ENCODE results near the gene SCG3. TPM values are rescaled to one million over a fixed set of nuclear protein-coding genes. Genes with fewer than 3 reads are reported as not detected.
A peak's percentile ranks its signal among the peaks of the same experiment; 100 is the strongest.

Gene SCG3
- total RNA-seq, 1 donor from 2014 or later, result 1.8 TPM

- Histone ChIP-seq H3K79me2 (ENCODE audit: insufficient read depth, low read length) (no peaks in the 10 kb centered on the region), H3K4me3 (ENCODE audit: insufficient read depth, low read depth, low read length) (no peak overlapping the region), H3K4me1 (ENCODE audit: insufficient read depth, low read length) (peaks cover 16% of the 10 kb centered on the region), H2AFZ (ENCODE audit: low read depth, low read length) (no peak overlapping the region), H3K9me3 (ENCODE audit: insufficient read depth, low read depth, low read length) (no peaks in the 10 kb centered on the region), H3K9ac (ENCODE audit: low read length) (no peak overlapping the region), H3K27ac (ENCODE audit: low read depth, low read length) (no peak overlapping the region), H3K27me3 (ENCODE audit: insufficient read depth, low read length) (no peaks in the 10 kb centered on the region), H3K4me2 (ENCODE audit: low read length) (peak overlapping the region; percentile 19), H4K20me1 (ENCODE audit: insufficient read depth, low read length) (peaks cover 10% of the 10 kb centered on the region), H3K36me3 (ENCODE audit: insufficient read depth, low read length) (no peaks in the 10 kb centered on the region)
- peak; percentile 81 for DNase-seq (ENCODE audit: low read depth)
- Mint-ChIP-seq H3K4me3 (ENCODE audit: unreplicated experiment) (no peak overlapping the region), H3K27ac (ENCODE audit: unreplicated experiment) (peak overlapping the region; percentile 63), H3K4me1 (ENCODE audit: low read depth, unreplicated experiment) (peaks cover 34% of the 10 kb centered on the region), H3K9me3 (ENCODE audit: unreplicated experiment) (no peaks in the 10 kb centered on the region), H3K27me3 (ENCODE audit: low read depth, unreplicated experiment) (no peaks in the 10 kb centered on the region), H3K36me3 (ENCODE audit: low read depth, unreplicated experiment) (no peaks in the 10 kb centered on the region)
- FAIRE-seq, result peak; percentile 78
- TF ChIP-seq, protein P1, sequence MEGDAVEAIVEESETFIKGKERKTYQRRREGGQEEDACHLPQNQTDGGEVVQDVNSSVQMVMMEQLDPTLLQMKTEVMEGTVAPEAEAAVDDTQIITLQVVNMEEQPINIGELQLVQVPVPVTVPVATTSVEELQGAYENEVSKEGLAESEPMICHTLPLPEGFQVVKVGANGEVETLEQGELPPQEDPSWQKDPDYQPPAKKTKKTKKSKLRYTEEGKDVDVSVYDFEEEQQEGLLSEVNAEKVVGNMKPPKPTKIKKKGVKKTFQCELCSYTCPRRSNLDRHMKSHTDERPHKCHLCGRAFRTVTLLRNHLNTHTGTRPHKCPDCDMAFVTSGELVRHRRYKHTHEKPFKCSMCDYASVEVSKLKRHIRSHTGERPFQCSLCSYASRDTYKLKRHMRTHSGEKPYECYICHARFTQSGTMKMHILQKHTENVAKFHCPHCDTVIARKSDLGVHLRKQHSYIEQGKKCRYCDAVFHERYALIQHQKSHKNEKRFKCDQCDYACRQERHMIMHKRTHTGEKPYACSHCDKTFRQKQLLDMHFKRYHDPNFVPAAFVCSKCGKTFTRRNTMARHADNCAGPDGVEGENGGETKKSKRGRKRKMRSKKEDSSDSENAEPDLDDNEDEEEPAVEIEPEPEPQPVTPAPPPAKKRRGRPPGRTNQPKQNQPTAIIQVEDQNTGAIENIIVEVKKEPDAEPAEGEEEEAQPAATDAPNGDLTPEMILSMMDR (IDR thresholded peaks at IDR 0.05; ENCODE audit: insufficient read depth, low read depth, low read length), result no peak
- TF ChIP-seq EZH2 (IDR thresholded peaks at IDR 0.05; ENCODE audit: insufficient read depth, low read length), result no peak
These were observed 45.2 kb downstream of the SCG3 start for GRCh38 chr15:51726302-51727073.

- H3K4me1 Mint-ChIP-seq (ENCODE audit: low read depth, unreplicated experiment), result peaks cover 36% of the 10 kb centered on the region
- FAIRE-seq (peak; percentile 71), DNase-seq (ENCODE audit: low read depth) (peak; percentile 43)
- no peaks in the 10 kb centered on the region for H3K9me3 ChIP-seq (ENCODE audit: insufficient read depth, low read depth, low read length)
- no peaks in the 10 kb centered on the region for H3K27me3 Mint-ChIP-seq (ENCODE audit: low read depth, unreplicated experiment)
- no peak overlapping the region for H2AFZ ChIP-seq (ENCODE audit: low read depth, low read length)
- H3K9ac ChIP-seq (ENCODE audit: low read length), result no peak overlapping the region
- TF ChIP-seq, protein P1 (IDR thresholded peaks at IDR 0.05; ENCODE audit: insufficient read depth, low read depth, low read length), result no peak
- no peak for TF ChIP-seq EZH2 (IDR thresholded peaks at IDR 0.05; ENCODE audit: insufficient read depth, low read length)
- no peaks in the 10 kb centered on the region for H3K36me3 Mint-ChIP-seq (ENCODE audit: low read depth, unreplicated experiment)
- H3K4me3 Mint-ChIP-seq (ENCODE audit: unreplicated experiment), result no peak overlapping the region
- H3K27ac ChIP-seq (ENCODE audit: low read depth, low read length), result no peak overlapping the region
- H3K4me1 ChIP-seq (ENCODE audit: insufficient read depth, low read length), result peaks cover 14% of the 10 kb centered on the region
- no peak overlapping the region for H3K4me3 ChIP-seq (ENCODE audit: insufficient read depth, low read depth, low read length)
- no peaks in the 10 kb centered on the region for H3K36me3 ChIP-seq (ENCODE audit: insufficient read depth, low read length)
- H4K20me1 ChIP-seq (ENCODE audit: insufficient read depth, low read length), result peaks cover 10% of the 10 kb centered on the region
- H3K79me2 ChIP-seq (ENCODE audit: insufficient read depth, low read length), result no peaks in the 10 kb centered on the region
- H3K9me3 Mint-ChIP-seq (ENCODE audit: unreplicated experiment), result no peaks in the 10 kb centered on the region
- H3K4me2 ChIP-seq (ENCODE audit: low read length), result peak overlapping the region; percentile 19
- no peaks in the 10 kb centered on the region for H3K27me3 ChIP-seq (ENCODE audit: insufficient read depth, low read length)
- H3K27ac Mint-ChIP-seq (ENCODE audit: unreplicated experiment), result peak overlapping the region; percentile 71
These were observed 46.0 kb downstream of the SCG3 start for GRCh38 chr15:51727141-51727897.

All from astrocyte (in vitro differentiated cells and primary cell).